Neural progenitor cell (in vitro differentiated cells): ENCODE results near the gene PAX7. TPM values are rescaled to one million over a fixed set of nuclear protein-coding genes. Genes with fewer than 3 reads are reported as not detected.

Experiments
- DNase-seq: peaks from one replicate; pipeline ENCODE4 v3.0.0-alpha.2; 2016; ENCODE audit warnings: low spot score
- H2AFZ ChIP-seq: fragments of 200-600 bp; sonication (generic); replicated peaks from 2 replicates; pipeline ENCODE4 v1.6.1; 2016; ENCODE audit warnings: antibody characterized with exemption
- H3F3A ChIP-seq: fragments of 200-600 bp; sonication (generic); 2 replicates; pipeline ENCODE4 v1.6.1; 2016; ENCODE audit warnings: antibody characterized with exemption, low read depth
- H3K27ac ChIP-seq: fragments of 200-600 bp; sonication (generic); 2 replicates; pipeline ENCODE4 v1.5.1; 2016; ENCODE audit warnings: mild to moderate bottlenecking
- H3K27me3 ChIP-seq: fragments of 200-600 bp; sonication (generic); 2 replicates; pipeline ENCODE4 v1.6.1; 2016; ENCODE audit warnings: mild to moderate bottlenecking, moderate library complexity
- H3K36me3 ChIP-seq: fragments of 200-600 bp; sonication (generic); 2 replicates; pipeline ENCODE4 v1.5.1; 2016
- H3K4me1 ChIP-seq: fragments of 200-600 bp; sonication (generic); 2 replicates; pipeline ENCODE4 v1.6.1; 2016; ENCODE audit warnings: mixed run types
- H3K4me2 ChIP-seq: fragments of 200-600 bp; sonication (generic); 2 replicates; pipeline ENCODE4 v1.6.1; 2016
- H3K4me3 ChIP-seq: fragments of 200-600 bp; sonication (generic); 2 replicates; pipeline ENCODE4 v1.5.1; 2016
- H3K79me2 ChIP-seq: fragments of 200-600 bp; sonication (generic); 2 replicates; pipeline ENCODE4 v1.6.1; 2016; ENCODE audit warnings: low read depth
- H3K9ac ChIP-seq: fragments of 200-600 bp; sonication (generic); 2 replicates; pipeline ENCODE4 v1.6.1; 2016
- H3K9me3 ChIP-seq: fragments of 200-600 bp; sonication (generic); 2 replicates; pipeline ENCODE4 v1.5.1; 2016; ENCODE audit warnings: low read depth
- H4K20me1 ChIP-seq: fragments of 200-600 bp; sonication (generic); 2 replicates; pipeline ENCODE4 v1.6.1; 2016; ENCODE audit warnings: low read depth
- H3K27ac Mint-ChIP-seq: 3 replicates; pipeline ENCODE4 v1.8.0; 2021; ENCODE audit warnings: mixed read lengths
- H3K27me3 Mint-ChIP-seq: 2 replicates; pipeline ENCODE4 v1.8.0; 2022; ENCODE audit warnings: low read depth, mild to moderate bottlenecking, inconsistent platforms, moderate library complexity, mixed read lengths; ENCODE audit not compliant: insufficient read depth
- H3K36me3 Mint-ChIP-seq: 3 replicates; pipeline ENCODE4 v1.8.0; 2021; ENCODE audit warnings: mixed read lengths
- H3K4me1 Mint-ChIP-seq: 3 replicates; pipeline ENCODE4 v1.8.0; 2021; ENCODE audit warnings: mixed read lengths
- H3K4me3 Mint-ChIP-seq: 3 replicates; pipeline ENCODE4 v1.8.0; 2021; ENCODE audit warnings: mild to moderate bottlenecking, moderate library complexity, mixed read lengths
- H3K9me3 Mint-ChIP-seq: 3 replicates; pipeline ENCODE4 v1.8.0; 2020; ENCODE audit warnings: mixed read lengths
- EZH2 ChIP-seq: fragments of 200-600 bp; sonication (generic); IDR thresholded peaks from 2 replicates; pipeline ENCODE4 v1.6.1; 2017; ENCODE audit warnings: antibody characterized with exemption, mild to moderate bottlenecking, moderate library complexity
- EZH2phosphoT487 ChIP-seq: fragments of 200-600 bp; sonication (generic); IDR thresholded peaks from 2 replicates; pipeline ENCODE4 v1.6.1; 2017; ENCODE audit warnings: antibody characterized with exemption
- total RNA-seq: library from RNA; depleted of rRNA; stranded (reverse); fragments of >200 nt; gene quantifications from 2 replicates; pipeline ENCODE4 v1.2.3, GENCODE V29; 2015; ENCODE audit warnings: low replicate concordance
- TF ChIP-seq, protein P1 (sequence below): fragments of 200-600 bp; sonication (generic); IDR thresholded peaks from 2 replicates; pipeline ENCODE4 v1.5.1; 2017; ENCODE audit warnings: antibody characterized with exemption, mild to moderate bottlenecking

Gene PAX7
- total RNA-seq, 1 donor from 2014 or later: 0.06 TPM

GRCh38 chr1:18633422-18634155 is 2.9 kb downstream of the PAX7 start:
- H3K27ac Mint-ChIP-seq: no peak overlapping the region
- Histone ChIP-seq H3K36me3 (no peaks in the 10 kb centered on the region), H3K4me3 (no peak overlapping the region), H3K4me1 (peaks cover 60% of the 10 kb centered on the region), H3K27me3 (peaks cover 100% of the 10 kb centered on the region), H3K9me3 (no peaks in the 10 kb centered on the region), H3K27ac (no peak overlapping the region), H4K20me1 (peaks cover 99% of the 10 kb centered on the region), H2AFZ (no peak overlapping the region), H3F3A (peaks cover 57% of the 10 kb centered on the region), H3K79me2 (no peaks in the 10 kb centered on the region), H3K9ac (no peak overlapping the region), H3K4me2 (peak overlapping the region; percentile 83)
- no peak for DNase-seq
- peaks cover 79% of the 10 kb centered on the region for H3K4me1 Mint-ChIP-seq
- no peaks in the 10 kb centered on the region for H3K9me3 Mint-ChIP-seq
- H3K27me3 Mint-ChIP-seq: peaks cover 82% of the 10 kb centered on the region
- H3K4me3 Mint-ChIP-seq: peak overlapping the region; percentile 89
- H3K36me3 Mint-ChIP-seq: peaks cover 4% of the 10 kb centered on the region
- TF ChIP-seq EZH2 (no peak), EZH2phosphoT487 (peak; percentile 24)

- Histone ChIP-seq H3K9ac (no peak overlapping the region), H3K36me3 (no peaks in the 10 kb centered on the region), H3K79me2 (no peaks in the 10 kb centered on the region), H3K9me3 (no peaks in the 10 kb centered on the region), H4K20me1 (peaks cover 99% of the 10 kb centered on the region), H2AFZ (no peak overlapping the region), H3F3A (peaks cover 64% of the 10 kb centered on the region), H3K4me2 (no peak overlapping the region), H3K4me3 (no peak overlapping the region), H3K27ac (no peak overlapping the region), H3K27me3 (peaks cover 100% of the 10 kb centered on the region), H3K4me1 (peaks cover 63% of the 10 kb centered on the region)
- DNase-seq: no peak
- Mint-ChIP-seq H3K4me1 (peaks cover 79% of the 10 kb centered on the region), H3K27me3 (peaks cover 82% of the 10 kb centered on the region), H3K36me3 (peaks cover 4% of the 10 kb centered on the region), H3K9me3 (no peaks in the 10 kb centered on the region), H3K4me3 (peak overlapping the region; percentile 89), H3K27ac (no peak overlapping the region)
- TF ChIP-seq, protein P1, sequence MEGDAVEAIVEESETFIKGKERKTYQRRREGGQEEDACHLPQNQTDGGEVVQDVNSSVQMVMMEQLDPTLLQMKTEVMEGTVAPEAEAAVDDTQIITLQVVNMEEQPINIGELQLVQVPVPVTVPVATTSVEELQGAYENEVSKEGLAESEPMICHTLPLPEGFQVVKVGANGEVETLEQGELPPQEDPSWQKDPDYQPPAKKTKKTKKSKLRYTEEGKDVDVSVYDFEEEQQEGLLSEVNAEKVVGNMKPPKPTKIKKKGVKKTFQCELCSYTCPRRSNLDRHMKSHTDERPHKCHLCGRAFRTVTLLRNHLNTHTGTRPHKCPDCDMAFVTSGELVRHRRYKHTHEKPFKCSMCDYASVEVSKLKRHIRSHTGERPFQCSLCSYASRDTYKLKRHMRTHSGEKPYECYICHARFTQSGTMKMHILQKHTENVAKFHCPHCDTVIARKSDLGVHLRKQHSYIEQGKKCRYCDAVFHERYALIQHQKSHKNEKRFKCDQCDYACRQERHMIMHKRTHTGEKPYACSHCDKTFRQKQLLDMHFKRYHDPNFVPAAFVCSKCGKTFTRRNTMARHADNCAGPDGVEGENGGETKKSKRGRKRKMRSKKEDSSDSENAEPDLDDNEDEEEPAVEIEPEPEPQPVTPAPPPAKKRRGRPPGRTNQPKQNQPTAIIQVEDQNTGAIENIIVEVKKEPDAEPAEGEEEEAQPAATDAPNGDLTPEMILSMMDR: no peak
- peak; percentile 85 for TF ChIP-seq EZH2
- TF ChIP-seq EZH2phosphoT487: peak; percentile 83
Measured at GRCh38 chr1:18634276-18634675, 3.6 kb downstream of the PAX7 start.

DNA sequence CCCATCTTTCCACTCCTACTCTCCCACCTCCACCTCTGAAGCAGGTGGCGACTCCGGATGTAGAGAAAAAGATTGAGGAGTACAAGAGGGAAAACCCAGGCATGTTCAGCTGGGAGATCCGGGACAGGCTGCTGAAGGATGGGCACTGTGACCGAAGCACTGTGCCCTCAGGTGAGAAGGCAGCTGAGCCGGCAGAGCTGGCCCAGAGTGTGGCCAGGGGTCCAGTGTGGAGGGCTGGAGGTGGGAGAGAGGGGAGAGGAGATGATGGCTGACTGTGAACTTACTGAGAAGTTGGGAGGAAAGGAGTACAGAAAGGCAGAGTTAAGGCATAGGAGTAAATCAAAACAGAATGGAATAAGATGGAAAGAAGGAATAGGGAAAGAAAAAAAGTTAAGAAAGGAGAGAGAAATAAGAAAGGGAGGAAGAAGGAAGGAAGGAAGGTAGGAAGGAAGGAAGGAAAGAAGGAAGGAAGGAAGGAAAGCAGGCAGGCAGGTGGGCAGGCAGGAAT is 4.5 kb downstream of the PAX7 start:
- no peaks in the 10 kb centered on the region for H3K9me3 Mint-ChIP-seq
- peaks cover 88% of the 10 kb centered on the region for H3K27me3 Mint-ChIP-seq
- Histone ChIP-seq H4K20me1 (peaks cover 99% of the 10 kb centered on the region), H3F3A (peaks cover 66% of the 10 kb centered on the region), H3K27ac (no peak overlapping the region), H3K4me2 (no peak overlapping the region), H3K4me1 (peaks cover 63% of the 10 kb centered on the region), H3K79me2 (no peaks in the 10 kb centered on the region), H3K9ac (no peak overlapping the region), H3K4me3 (no peak overlapping the region), H3K9me3 (no peaks in the 10 kb centered on the region), H3K27me3 (peaks cover 100% of the 10 kb centered on the region), H3K36me3 (no peaks in the 10 kb centered on the region), H2AFZ (no peak overlapping the region)
- H3K4me3 Mint-ChIP-seq: peak overlapping the region; percentile 69
- no peak for DNase-seq
- TF ChIP-seq EZH2 (no peak), EZH2phosphoT487 (peak; percentile 22)
- TF ChIP-seq, protein P1: no peak
- peaks cover 79% of the 10 kb centered on the region for H3K4me1 Mint-ChIP-seq
- peaks cover 4% of the 10 kb centered on the region for H3K36me3 Mint-ChIP-seq
- H3K27ac Mint-ChIP-seq: no peak overlapping the region
